ENCODE measurements around the gene LGALS1.

Gene LGALS1

GRCh38 chr22:37631448-37632173 lies 43.8 kb upstream of the LGALS1 start:
- H4K20me1 ChIP-seq (ENCODE audit: insufficient read depth, low read length), result no peaks in the 10 kb centered on the region
- no peaks in the 10 kb centered on the region for H3K9me3 ChIP-seq (replicated peaks; ENCODE audit: insufficient read depth, low read length)
- no peaks in the 10 kb centered on the region for H3K79me2 ChIP-seq (ENCODE audit: low read length)
- H2AFZ ChIP-seq (ENCODE audit: low read length), result no peak overlapping the region
- no peaks in the 10 kb centered on the region for H3K9me2 ChIP-seq (replicated peaks; ENCODE audit: insufficient read depth, low read length)
- H3F3A ChIP-seq (ENCODE audit: insufficient read depth, low read length), result peaks cover 16% of the 10 kb centered on the region
- no peak overlapping the region for H3K4me3 ChIP-seq (ENCODE audit: low read length)
- TF ChIP-seq EZH2phosphoT487 (IDR thresholded peaks at IDR 0.05; ENCODE audit: low read length), result no peak
- no peak for TF ChIP-seq EZH2 (optimal IDR thresholded peaks at IDR 0.05; ENCODE audit: low read depth, low read length)
- TF ChIP-seq CTCF (IDR thresholded peaks at IDR 0.05; ENCODE audit: low read length), result no peak
- no peaks in the 10 kb centered on the region for H3K27me3 ChIP-seq (replicated peaks; ENCODE audit: insufficient read depth, low read length)
- no peak overlapping the region for H3K27ac ChIP-seq (ENCODE audit: low read length)
- no peak overlapping the region for H3K4me2 ChIP-seq (ENCODE audit: low read depth, low read length)
- no peak overlapping the region for H3K9ac ChIP-seq (ENCODE audit: low read length)
- H3K4me1 ChIP-seq (ENCODE audit: low read length), result peaks cover 20% of the 10 kb centered on the region
- DNase-seq, result no peak
- H3K36me3 ChIP-seq (replicated peaks; ENCODE audit: insufficient read depth, low read length), result no peaks in the 10 kb centered on the region

- H3K27ac ChIP-seq (ENCODE audit: low read length), result no peak overlapping the region
- no peak overlapping the region for H3K9ac ChIP-seq (ENCODE audit: low read length)
- H3K4me1 ChIP-seq (ENCODE audit: low read length), result peaks cover 20% of the 10 kb centered on the region
These were observed 43.0 kb upstream of the LGALS1 start for GRCh38 chr22:37632174-37633088.

GRCh38 chr22:37633089-37633624 lies 42.3 kb upstream of the LGALS1 start:
- Histone ChIP-seq H3K9ac (ENCODE audit: low read length) (no peak overlapping the region), H3K9me2 (replicated peaks; ENCODE audit: insufficient read depth, low read length) (no peaks in the 10 kb centered on the region), H2AFZ (ENCODE audit: low read length) (no peak overlapping the region), H4K20me1 (ENCODE audit: insufficient read depth, low read length) (no peaks in the 10 kb centered on the region), H3K4me3 (ENCODE audit: low read length) (no peak overlapping the region), H3F3A (ENCODE audit: insufficient read depth, low read length) (peaks cover 19% of the 10 kb centered on the region), H3K27ac (ENCODE audit: low read length) (no peak overlapping the region), H3K36me3 (replicated peaks; ENCODE audit: insufficient read depth, low read length) (no peaks in the 10 kb centered on the region), H3K4me2 (ENCODE audit: low read depth, low read length) (no peak overlapping the region), H3K4me1 (ENCODE audit: low read length) (peaks cover 20% of the 10 kb centered on the region), H3K9me3 (replicated peaks; ENCODE audit: insufficient read depth, low read length) (no peaks in the 10 kb centered on the region), H3K79me2 (ENCODE audit: low read length) (no peaks in the 10 kb centered on the region), H3K27me3 (replicated peaks; ENCODE audit: insufficient read depth, low read length) (no peaks in the 10 kb centered on the region)
- TF ChIP-seq EZH2 (optimal IDR thresholded peaks at IDR 0.05; ENCODE audit: low read depth, low read length) (no peak), EZH2phosphoT487 (IDR thresholded peaks at IDR 0.05; ENCODE audit: low read length) (no peak), CTCF (IDR thresholded peaks at IDR 0.05; ENCODE audit: low read length) (no peak)
- no peak for DNase-seq

More at GRCh38 chr22:37632174-37633088, 43.0 kb upstream of the LGALS1 start:
- Histone ChIP-seq H3K9me3 (replicated peaks; ENCODE audit: insufficient read depth, low read length) (no peaks in the 10 kb centered on the region), H3K9me2 (replicated peaks; ENCODE audit: insufficient read depth, low read length) (no peaks in the 10 kb centered on the region), H4K20me1 (ENCODE audit: insufficient read depth, low read length) (no peaks in the 10 kb centered on the region), H3K4me3 (ENCODE audit: low read length) (no peak overlapping the region), H3K27me3 (replicated peaks; ENCODE audit: insufficient read depth, low read length) (no peaks in the 10 kb centered on the region), H3K36me3 (replicated peaks; ENCODE audit: insufficient read depth, low read length) (no peaks in the 10 kb centered on the region), H2AFZ (ENCODE audit: low read length) (no peak overlapping the region), H3K79me2 (ENCODE audit: low read length) (no peaks in the 10 kb centered on the region), H3K4me2 (ENCODE audit: low read depth, low read length) (no peak overlapping the region), H3F3A (ENCODE audit: insufficient read depth, low read length) (peaks cover 19% of the 10 kb centered on the region)
- DNase-seq, result no peak
- no peak for TF ChIP-seq EZH2 (optimal IDR thresholded peaks at IDR 0.05; ENCODE audit: low read depth, low read length)

Measured in MM.1S (cell line).